DMS53 treated with DMSO at 0.1 percent for 48 hours (cell line): ENCODE results near the gene WWTR1.
A peak's percentile ranks its signal among the peaks of the same experiment; 100 is the strongest.

ENCODE experiments used
- DNase-seq: peaks from one replicate; lab custom pipeline; 2025; ENCODE audit not compliant: unreplicated experiment; lab: John Stamatoyannopoulos, UW

WWTR1 gene

DNA sequence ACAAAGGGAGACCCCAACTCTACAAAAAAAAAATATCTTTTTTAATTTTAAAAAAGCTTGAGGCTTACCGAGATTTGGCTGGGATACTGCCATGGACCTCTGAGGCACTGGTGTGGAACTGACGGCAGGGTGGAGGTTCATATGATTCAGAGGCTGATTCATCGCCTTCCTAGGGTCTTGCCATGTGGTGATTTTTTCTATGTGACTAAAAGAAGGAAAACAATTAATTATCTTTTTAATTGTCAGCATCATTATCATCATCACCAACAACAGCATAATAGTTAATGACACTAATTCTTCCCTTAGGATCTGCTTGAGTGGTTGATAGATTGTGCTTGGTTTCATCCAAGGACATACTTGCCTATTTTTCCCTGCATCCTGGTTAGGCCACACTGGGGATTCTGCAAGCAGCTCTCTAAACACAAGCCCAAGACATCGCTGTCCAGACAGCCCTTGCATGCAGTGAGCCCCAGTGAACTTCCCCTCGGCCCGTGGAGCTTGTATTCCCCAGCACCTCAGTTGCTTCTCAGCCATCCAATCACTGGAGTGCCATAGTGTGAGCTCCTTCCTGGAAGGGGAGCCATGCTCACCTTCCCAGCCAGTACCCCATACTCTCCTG lies 84.9 kb downstream of the WWTR1 start:
- no peak for DNase-seq

DNA sequence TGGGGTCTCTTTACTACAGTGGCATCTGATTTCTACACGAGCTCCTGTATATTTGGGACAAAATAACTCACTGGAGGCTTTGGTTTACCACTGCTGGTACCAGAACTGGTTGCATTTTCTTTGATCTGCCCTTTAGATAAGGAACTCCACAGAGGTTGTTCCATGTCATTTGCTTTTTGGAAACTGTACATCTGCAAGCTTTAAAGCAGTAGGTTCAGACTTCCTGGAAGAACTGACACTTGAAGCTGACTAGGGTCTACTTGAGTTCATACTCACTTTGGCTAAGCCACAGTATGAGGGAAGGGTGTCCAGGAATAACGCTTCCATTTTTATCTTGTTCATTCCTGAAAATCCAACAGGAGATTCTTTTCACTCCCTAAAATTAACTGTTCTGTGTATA lies 86.4 kb downstream of the WWTR1 start:
- DNase-seq: no peak

DNA sequence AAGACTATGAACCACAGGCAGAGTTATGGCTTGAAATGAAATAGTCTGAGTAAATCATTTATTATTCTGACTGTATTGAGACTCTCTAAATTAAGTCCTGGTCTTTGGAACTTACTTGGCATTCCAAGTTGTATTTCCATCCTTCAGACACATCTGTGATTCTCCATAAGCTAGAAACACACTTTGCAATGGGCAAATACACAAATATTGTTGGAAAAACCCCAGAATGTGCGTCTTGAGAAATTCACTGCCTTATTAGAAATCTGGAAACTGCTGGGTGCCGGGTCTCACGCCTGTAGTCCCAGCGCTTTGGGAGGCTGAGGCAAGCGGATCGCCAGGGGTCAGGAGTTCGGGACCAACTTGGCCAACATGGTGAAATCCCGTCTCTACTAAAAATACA lies 87.8 kb downstream of the WWTR1 start:
- no peak for DNase-seq

DNA sequence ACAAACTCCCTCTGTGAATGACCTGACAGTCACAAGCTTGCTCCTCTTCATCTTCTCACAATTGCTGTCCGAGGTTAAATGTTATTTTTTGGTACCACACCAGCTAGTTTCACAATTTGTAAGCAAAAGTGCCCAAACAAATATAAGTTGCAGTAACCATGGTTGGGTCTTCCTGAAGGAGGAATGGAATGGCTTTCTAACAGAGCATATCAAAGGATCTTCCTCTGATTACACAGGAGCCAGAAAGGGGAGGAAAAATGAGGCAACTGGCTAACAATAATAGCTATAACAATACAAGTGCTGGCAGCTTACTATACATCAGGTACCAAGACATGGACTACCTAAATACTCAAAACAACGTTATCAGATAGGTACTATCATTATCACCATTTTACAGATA lies 90.4 kb downstream of the WWTR1 start:
- no peak for DNase-seq

DNA sequence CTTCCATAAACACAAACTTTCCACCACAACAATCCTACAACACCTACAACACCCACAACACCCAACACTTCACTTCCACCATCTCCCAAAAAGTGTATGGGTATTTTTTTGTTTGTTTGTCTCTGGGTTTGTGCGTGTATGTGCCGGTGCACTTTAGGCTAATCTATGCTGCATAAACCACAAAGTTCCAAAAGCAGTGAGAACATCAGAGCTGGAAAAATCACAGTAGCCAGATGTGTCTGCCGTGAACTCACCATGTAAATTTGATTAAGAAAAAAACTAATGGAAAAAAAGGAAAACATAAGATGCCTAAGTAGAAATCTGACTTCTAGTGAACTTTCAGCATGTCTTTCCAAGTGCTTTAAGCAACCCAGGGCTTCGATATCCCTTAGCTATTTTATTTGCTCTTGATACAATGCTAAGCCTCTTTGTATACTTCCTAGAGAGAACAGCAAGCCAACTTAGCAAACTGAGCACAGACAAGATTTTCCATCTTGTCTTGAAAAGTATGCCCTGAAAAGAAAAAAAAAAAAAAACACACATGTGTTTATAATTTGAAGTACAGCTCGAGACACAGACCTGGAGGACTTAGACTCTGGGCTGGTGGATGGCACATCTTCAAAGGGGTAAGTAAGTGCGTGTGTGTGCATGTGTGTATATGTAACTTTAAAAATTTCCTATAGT lies 91.4 kb downstream of the WWTR1 start:
- DNase-seq: no peak

DNA sequence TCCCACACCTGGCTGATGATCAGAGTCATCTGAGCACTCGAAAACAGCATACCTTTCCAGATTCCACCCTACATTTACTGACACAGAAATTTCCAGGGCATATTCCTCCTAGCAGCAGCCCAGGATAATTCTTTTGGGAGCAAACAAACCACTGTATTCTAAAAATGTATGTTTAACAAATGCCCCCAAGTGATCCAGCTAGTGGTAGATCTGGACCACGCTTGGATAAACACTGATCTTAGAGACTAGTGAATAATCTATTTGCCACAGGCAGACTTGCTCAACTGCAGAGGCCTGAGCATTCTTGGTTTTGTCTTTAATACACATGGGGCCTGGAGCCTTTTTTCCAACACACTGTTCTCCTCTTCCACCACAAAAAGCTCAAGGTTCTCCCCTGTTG lies 93.7 kb downstream of the WWTR1 start:
- DNase-seq: no peak

DNA sequence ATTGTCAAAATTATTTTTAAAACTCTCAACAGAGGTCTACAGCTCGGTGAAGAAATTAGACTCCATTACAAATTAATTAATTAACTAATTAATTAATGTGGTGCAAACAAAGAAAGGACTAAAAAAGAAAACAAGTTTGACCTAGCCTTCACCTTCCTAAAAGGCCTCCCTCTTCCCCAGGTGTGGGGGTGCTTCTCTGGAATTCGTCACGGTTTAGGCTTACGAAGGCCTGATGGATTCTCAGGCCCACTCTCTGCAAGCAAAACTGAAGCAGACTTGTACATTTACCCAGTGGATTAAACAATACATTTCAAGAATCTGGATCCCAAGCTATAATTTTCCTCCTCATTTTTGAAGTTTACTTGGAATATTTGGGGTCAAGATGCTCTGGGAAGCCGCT lies 94.7 kb downstream of the WWTR1 start:
- DNase-seq: no peak

DNA sequence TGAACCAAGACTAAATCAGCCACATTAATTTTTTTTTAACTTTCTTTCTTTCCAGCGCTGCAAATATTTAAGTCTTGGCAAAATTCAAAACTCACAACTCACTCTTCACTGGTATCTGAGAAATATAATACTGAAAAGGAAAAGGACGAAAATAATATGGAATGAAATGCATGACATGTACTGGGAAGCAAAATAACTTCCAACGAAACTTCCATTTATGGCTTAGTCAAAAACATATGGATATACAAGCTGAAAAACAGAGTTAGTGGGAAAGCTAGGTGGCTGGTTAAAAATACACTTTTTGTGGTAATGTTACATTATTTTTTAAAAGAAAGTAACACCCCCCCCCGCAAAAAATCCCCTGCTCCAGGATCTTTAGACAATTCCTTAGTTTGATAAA lies 97.2 kb downstream of the WWTR1 start:
- DNase-seq: no peak

DNA sequence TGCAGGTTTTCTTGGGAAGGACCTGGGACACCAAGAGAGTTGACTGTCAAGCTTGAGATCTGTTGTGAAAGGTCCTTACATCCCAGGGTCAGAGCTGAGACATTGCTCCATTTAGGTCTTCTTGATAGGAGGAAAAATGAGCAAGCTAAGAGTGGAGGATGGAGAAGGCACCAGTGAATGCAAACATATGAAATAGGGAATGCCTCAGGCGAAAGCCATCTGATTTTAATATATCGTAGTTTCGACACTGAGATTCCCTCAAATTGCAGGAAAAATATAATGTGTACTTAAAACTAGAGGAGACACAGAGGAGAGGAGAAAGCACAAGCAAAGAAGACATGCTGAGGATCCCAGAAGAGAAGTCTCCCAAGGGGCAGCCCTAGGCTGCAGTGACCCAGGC lies 97.8 kb downstream of the WWTR1 start:
- DNase-seq: no peak

DNA sequence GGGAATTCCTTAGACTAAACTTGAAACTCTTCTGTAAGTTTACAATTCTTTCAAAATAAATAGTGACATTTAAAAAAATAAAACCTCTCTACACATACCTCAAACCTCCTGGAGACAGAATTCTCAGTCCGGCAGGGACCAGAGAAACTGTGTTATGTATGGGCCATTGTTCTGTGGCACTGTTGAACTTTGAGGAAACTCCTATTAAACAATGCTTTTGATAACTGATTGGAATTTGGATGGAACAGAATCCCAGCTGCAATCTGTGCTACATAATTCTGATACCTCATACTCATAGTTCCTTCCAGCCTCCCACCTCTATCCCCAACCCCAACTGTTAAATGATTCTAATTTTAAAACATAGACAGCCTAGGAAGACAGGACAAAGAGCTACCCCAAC lies 98.3 kb downstream of the WWTR1 start:
- no peak for DNase-seq

DNA sequence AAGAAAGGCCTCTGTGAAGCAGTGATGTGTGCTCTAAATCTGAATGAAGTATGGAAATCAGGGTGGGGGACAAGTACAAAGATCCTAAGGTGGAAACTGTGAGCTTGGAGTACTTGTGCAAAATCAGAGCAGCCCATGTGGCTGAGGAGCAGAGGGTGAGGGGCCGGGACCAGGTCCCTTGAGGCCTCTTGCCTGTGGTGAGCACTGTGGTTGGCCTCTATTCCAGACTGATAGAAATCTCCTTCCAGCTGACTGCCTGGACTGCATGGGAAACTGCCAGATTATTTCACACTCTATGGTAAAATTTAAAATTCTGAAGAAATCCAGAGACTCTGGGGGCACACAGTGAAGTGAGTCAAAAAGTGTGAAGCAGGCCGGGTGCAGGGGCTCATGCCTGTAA lies 101.9 kb downstream of the WWTR1 start:
- DNase-seq: no peak

DNA sequence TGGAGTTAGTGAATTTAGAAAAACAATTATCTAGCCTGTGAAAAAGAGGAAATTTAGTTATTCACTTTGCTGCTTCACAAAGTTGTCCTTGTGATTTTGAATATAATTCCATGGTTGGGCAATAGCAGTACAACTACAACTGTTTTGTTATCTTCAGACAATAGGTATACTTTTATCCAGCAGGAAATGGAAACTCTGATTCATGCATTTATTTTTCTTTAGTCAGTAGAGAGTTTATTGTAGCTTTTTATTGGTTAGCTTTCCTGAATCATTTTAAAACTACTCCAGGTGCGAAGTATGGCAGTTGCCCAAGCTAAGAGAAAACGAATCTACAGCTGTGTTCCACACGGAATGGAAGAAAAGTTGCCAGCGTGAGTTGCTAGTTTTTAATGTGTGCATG lies 103.0 kb downstream of the WWTR1 start:
- no peak for DNase-seq

DNA sequence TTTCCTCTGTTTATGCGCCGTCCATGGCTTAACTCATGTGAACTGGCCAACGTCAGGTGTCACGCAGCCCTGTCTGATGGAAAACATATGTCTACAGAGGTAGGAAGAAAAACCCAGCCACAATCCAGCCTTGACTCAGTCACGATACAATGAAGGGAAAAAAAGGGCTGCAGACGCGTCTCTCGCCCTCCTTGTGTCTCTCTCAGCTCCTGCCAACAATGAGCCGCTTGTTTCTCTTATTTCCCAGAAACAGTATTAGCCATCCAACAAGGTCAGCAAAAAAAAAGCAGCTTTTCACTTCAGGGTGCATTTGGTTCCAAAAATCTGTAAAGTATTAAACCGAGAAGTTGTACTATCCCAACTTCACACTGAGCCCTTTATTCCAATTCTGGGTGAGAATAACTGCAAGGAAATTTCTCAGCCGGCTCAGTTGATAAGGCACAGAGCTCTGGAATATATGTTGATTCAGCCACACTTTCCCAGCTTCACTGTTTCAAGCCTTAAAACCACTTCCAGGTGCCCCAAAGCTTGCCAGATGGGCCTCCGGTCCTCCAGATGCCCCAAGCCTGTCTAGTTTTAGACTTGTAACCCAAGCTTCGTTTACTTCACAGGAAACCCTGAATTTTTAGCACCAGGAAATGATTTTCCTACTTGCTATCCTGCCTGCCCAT lies 103.9 kb downstream of the WWTR1 start:
- DNase-seq: no peak

DNA sequence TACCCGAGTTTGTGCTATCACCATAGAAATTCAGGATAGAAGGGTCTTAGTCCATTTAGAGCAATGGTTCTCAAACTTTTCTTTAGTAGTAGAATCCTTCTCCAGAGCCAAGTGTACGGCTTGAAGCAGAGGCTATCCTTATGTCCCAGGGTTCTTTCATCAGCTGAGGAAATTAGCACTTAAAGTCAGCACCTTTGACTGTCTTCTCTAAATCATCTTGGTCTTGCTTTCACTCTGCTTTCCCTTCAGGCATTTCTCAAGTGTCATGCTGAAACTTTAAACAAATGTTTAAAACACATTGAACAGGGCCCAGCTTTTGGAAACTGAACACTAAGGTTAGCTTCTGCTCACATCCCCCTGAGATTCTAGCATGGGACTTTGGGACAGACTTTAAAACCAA lies 105.1 kb downstream of the WWTR1 start:
- no peak for DNase-seq

DNA sequence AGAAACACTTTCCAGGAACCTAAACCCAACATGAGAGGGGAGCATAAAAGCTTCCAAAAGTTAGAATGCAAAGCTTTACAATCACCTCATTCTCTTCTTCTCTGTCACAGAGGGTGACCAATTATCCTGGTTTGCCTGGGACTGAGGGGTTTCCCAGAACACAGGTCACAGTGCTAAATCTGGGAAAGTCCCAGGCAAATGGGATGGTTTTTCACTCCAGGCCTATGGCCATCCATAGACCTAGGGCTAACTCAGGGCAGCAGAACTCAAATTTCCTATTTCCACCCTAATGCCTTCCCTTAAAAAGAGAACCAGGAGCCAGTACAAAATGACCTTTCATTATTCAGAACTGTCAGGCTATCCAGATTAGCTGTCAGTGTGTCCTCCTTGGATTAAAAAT lies 106.3 kb downstream of the WWTR1 start:
- no peak for DNase-seq

DNA sequence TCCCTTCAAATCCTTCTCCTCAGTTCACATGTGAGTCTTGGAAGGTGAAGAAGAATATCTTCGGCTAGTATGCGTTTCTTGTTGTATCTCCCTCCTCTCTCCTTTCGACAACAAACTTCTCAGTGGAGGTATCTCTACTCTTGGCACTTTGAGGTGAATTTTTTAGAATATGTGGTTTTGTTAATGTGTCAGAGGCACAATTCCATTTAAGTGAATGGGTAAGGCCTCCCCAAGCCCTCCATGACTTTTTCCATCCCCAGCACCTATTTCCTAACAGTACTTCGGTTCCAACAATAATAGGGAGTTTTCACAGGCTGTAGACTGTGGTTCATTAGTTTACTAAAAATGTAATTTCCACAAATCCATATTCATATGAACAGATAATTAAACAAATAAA lies 109.2 kb downstream of the WWTR1 start:
- no peak for DNase-seq

DNA sequence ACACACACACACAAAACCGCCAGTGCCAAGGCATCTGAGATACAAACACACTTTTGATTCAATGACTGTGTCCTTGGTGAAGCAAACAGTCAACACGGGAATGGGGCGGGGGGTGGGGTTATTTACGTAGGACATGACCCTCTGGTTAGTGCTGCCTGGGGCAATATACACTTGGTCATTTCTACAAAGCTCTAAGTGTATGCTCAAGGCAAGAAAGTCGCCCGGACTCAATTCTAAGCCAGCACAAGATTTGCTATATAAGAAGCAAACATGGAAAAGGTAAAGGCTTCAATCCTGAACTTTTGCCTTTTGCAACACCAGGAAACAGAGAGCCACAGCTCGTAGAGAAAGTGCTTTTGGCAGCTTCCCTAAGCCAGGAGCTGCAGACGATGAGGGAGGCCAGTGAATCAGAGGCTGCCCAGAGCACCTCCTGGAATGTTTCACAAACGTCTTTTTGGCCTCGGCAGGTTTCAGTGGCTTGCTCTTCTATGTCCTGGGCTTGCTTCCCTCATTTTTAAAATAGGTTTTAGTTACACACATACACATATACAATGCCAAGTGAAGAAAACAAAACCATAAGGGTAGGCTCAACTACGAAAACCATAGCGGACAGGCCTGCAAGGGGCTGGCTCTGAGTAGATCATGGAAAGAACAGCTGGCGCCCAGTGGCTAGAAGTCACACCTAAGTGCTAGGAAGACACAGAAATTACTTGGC lies 109.7 kb downstream of the WWTR1 start:
- no peak for DNase-seq

DNA sequence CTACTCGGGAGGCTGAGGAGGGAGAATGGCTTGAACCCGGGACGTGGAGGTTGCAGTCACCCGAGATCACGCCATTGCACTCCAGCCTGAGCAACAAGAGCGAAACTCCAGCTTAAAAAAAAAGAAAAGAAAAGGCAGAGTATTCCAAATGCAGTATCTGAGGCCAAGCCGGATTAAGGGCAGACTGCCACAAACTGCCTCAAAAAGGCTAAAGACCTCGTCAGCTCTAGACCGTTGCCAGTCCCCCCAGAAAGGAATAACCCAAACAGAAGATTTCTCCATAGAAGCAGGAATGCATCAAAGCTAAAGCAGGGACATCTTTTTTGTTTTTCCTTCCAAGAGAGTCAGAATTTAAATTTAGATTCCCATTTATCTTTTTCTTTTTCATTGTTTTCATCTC lies 110.4 kb downstream of the WWTR1 start:
- no peak for DNase-seq

DNA sequence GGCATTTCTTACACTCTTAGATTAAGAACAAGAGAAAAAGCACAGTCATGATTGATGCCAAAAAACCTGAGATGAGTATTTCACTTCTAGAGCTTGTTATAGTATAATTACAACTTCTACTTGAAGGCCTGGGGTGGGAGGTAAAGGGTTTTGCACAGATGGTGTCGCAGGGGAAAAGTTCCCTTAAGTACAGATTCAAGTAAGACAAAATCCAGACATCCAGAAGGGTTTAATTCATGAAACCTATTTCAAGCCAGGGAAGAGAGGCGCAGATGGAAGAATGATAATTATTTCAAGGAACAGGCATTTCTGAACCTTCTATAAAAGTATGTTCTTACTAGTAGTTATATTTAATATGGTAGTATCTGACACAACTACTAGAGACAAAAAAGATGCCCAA lies 112.8 kb downstream of the WWTR1 start:
- DNase-seq: no peak

DNA sequence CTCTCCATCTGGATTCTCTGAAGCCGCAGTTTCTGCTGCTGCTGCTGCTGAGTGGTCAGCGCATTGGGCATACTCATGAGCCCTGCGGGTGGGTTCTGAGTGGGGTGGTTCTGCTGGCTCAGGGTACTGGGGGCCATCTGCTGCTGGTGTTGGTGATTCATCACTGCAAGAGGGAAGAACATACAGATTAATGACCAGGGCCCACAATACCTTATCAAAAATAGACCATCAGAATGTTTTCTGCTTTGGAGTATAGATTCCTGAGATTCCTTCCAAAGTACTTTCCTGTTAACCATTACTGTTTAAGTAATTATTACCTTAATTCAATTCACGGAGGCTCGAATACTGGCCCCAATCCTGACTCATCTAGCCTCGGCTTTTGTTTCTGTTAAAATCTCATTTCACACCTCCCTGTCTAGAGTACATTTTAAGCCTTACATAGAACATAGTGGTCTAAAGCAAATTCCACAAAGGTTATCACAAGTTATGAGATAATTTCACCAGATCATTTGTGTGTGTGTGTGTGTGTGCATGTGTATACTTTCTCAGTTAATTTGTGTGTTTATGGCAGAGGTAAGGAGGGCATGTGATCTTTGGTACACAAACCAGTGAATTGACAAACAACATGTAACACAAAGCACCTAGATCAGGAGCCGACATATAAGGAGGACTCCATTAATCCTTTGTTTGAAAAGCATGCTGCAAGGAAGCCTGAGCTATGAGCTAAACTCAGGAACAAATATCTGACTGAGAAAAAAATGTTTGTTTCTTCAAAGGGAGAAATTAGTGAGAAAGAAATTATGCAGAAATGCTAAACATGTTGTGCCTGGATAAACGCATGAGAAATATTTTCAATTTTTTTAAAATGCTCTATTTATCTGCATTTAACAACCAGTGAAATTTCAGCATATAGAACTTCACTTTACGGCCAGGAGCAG lies 115.2 kb downstream of the WWTR1 start:
- DNase-seq: peak; percentile 1

DNA sequence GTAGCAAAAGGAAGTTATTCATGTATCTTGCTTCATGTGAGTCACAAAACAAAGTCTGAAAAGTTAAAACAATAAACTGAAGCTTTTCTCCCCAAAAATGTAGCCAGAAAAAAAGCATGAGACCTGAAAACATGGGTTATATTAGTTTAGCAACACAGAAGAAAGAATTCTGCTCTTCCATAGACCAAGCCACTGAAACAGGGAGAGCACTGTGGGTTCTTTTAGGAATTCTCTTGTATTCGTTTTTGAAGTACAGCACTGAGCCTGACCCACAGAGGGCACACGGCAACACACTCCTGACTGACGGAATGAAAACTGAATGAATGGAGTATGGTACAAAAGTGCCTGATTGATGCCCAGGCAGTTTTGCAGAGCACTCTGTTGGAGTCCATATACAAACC lies 116.7 kb downstream of the WWTR1 start:
- no peak for DNase-seq
